Measurements from ENCODE around the gene NLRP6.
"Not testable (repeated sequence)": the region's sequence is repeated elsewhere in the genome, so short reads cannot be mapped to it uniquely, and the experiment has no call there.

Gene NLRP6

DNA sequence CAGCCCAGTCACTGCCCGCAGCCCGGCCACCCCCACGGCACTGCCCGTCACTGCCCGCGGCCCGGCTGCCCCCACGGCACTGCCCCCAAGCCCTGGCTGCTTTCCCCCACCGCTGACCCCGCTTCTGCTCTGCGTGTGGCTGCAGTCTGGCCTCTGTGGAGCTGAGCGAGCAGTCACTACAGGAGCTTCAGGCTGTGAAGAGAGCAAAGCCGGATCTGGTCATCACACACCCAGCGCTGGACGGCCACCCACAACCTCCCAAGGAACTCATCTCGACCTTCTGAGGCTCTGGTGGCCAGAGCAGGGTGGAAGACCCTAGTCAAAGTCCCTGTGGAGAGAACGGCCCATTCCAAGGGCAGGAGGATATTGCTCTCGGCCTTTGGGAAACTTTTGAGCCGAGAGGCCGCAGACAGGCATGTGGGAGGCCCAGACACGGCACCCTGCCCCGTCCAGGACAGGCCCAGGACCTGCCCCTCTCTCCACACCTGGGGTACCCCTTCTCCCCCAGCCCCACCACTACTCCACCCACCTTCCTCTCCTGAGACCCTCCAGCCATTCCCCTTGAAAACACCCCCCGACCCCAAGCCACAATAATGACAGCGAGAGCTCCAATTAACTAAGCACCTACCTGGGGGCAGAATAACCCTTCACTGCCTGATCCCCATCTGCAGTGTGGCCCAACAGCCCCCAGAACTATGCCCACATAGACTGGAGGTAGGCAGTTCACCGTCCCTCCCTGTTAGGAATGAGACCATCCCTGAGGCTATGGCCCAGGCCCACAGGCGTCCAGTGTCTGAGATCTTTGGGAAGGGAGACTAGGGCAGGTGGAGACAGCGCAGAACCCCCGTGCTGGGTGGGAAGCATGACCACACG, 7.0 kb downstream of the NLRP6 start:
- TF ChIP-seq, protein P1, sequence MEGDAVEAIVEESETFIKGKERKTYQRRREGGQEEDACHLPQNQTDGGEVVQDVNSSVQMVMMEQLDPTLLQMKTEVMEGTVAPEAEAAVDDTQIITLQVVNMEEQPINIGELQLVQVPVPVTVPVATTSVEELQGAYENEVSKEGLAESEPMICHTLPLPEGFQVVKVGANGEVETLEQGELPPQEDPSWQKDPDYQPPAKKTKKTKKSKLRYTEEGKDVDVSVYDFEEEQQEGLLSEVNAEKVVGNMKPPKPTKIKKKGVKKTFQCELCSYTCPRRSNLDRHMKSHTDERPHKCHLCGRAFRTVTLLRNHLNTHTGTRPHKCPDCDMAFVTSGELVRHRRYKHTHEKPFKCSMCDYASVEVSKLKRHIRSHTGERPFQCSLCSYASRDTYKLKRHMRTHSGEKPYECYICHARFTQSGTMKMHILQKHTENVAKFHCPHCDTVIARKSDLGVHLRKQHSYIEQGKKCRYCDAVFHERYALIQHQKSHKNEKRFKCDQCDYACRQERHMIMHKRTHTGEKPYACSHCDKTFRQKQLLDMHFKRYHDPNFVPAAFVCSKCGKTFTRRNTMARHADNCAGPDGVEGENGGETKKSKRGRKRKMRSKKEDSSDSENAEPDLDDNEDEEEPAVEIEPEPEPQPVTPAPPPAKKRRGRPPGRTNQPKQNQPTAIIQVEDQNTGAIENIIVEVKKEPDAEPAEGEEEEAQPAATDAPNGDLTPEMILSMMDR (IDR thresholded peaks at IDR 0.05; ENCODE audit: poor library complexity, severe bottlenecking), result no peak
- H3K36me3 ChIP-seq (ENCODE audit: low read depth), result no peaks in the 10 kb centered on the region
- no peak overlapping the region for H3K27ac ChIP-seq (ENCODE audit: poor library complexity, severe bottlenecking)
- H3K27me3 ChIP-seq (ENCODE audit: insufficient read depth, poor library complexity, severe bottlenecking), result peaks cover 36% of the 10 kb centered on the region
- no peaks in the 10 kb centered on the region for H3K4me1 ChIP-seq (ENCODE audit: insufficient read depth, poor library complexity, severe bottlenecking)
- no peak for DNase-seq (ENCODE audit: low spot score)
- ATAC-seq (ENCODE audit: low read depth), result no peak
- H3K9me3 ChIP-seq (ENCODE audit: severe bottlenecking), result no peaks in the 10 kb centered on the region
- no peak overlapping the region for H3K4me3 ChIP-seq (ENCODE audit: severe bottlenecking)

DNA sequence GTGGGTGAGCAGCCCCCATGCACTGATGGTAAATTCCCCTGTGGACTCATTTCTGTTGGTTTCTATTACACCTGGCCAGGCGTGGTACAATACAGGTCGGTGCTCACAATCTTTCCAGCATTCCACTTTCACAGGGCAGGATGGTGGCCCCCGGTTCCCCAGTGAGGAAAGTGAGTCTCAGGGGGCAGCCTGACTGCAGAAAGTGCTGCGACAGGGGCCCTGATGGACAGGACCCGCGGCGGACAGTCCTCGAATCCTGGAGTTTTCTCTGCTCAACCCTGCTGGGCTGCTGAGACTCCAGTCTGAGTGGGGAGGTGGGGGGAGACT, 7.7 kb downstream of the NLRP6 start:
- Histone ChIP-seq H3K4me1 (ENCODE audit: insufficient read depth, poor library complexity, severe bottlenecking) (no peaks in the 10 kb centered on the region), H3K27ac (ENCODE audit: poor library complexity, severe bottlenecking) (no peak overlapping the region), H3K9me3 (ENCODE audit: severe bottlenecking) (no peaks in the 10 kb centered on the region), H3K27me3 (ENCODE audit: insufficient read depth, poor library complexity, severe bottlenecking) (peaks cover 30% of the 10 kb centered on the region), H3K36me3 (ENCODE audit: low read depth) (no peaks in the 10 kb centered on the region), H3K4me3 (ENCODE audit: severe bottlenecking) (no peak overlapping the region)
- ATAC-seq (ENCODE audit: low read depth), result no peak
- TF ChIP-seq, protein P1 (IDR thresholded peaks at IDR 0.05; ENCODE audit: poor library complexity, severe bottlenecking), result no peak
- DNase-seq (ENCODE audit: low spot score), result no peak

DNA sequence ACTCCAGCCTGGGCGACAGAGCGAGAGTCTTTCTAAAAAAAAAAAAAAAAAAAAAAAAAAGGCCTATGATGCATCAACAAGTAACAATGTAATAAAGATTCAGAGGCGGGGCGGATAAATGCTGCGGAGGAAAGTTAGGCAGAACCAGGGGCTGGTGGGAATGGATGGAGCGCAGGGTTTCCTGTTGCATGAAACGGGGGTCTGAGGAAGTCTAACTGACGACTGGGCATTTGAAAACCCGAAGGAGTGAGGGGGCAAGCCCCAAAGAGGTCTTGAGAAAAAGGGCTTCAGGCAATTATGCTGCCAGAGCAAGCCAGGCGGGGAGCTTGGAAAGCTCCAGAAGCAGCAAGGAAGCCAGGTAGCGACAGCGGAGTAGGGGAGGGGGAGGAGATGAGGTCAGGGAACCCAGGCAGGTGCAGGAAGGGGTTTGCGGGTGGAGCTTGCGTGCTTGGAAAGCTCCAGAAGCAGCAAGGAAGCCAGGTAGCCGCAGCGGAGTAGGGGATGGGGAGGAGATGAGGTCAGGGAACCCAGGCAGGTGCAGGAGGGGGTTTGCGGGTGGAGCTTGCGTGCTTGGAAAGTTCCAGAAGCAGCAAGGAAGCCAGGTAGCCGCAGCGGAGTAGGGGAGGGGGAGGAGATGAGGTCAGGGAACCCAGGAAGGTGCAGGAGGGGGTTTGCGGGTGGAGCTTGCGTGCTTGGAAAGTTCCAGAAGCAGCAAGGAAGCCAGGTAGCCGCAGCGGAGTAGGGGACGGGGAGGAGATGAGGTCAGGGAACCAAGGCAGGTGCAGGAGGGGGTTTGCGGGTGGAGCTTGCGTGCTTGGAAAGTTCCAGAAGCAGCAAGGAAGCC, 9.0 kb downstream of the NLRP6 start:
- H3K4me1 ChIP-seq (ENCODE audit: insufficient read depth, poor library complexity, severe bottlenecking); ATAC-seq (ENCODE audit: low read depth); H3K4me3 ChIP-seq (ENCODE audit: severe bottlenecking); H3K27ac ChIP-seq (ENCODE audit: poor library complexity, severe bottlenecking); H3K9me3 ChIP-seq (ENCODE audit: severe bottlenecking); DNase-seq (ENCODE audit: low spot score); H3K36me3 ChIP-seq (ENCODE audit: low read depth): not testable (repeated sequence)
- peaks cover 16% of the 10 kb centered on the region for H3K27me3 ChIP-seq (ENCODE audit: insufficient read depth, poor library complexity, severe bottlenecking)

DNA sequence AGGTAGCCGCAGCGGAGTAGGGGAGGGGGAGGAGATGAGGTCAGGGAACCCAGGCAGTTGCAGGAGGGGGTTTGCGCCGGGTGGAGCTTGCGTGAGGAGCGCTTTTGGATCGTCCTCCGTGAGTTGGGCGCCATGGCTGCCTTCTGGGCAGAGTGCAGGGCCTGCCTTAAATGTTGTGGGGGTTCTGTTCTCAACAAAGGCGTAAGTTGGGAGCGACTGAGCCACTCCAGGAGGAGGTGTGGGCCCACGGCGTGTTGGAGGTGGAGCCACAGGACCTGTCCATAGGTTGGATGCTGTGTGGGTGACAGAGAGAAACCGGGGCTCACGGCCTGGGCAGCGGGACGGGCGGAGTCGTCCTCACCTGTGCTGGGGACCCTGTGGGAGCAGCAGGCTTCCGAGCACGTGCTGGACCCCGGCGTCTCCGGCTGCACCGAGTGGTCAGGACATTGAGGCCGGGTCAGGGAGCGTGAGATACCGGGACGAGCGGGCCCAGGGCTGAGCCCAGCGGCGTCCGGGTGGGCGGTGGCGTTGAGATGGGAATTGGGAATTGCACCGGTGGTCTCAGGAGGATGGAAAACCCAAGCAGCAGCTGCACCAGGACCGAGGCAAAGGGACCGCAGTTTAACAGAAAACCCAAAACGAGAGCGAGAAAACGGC, 9.7 kb downstream of the NLRP6 start:
- no peaks in the 10 kb centered on the region for H3K4me1 ChIP-seq (ENCODE audit: insufficient read depth, poor library complexity, severe bottlenecking)
- H3K4me3 ChIP-seq (ENCODE audit: severe bottlenecking), result peak overlapping the region; percentile 79
- peaks cover 9% of the 10 kb centered on the region for H3K27me3 ChIP-seq (ENCODE audit: insufficient read depth, poor library complexity, severe bottlenecking)
- H3K9me3 ChIP-seq (ENCODE audit: severe bottlenecking), result no peaks in the 10 kb centered on the region
- TF ChIP-seq, protein P1 (IDR thresholded peaks at IDR 0.05; ENCODE audit: poor library complexity, severe bottlenecking), result no peak
- H3K36me3 ChIP-seq (ENCODE audit: low read depth), result no peaks in the 10 kb centered on the region
- ATAC-seq (ENCODE audit: low read depth) (peak; percentile 24; the same call in 2 of the 3 replicates), DNase-seq (ENCODE audit: low spot score) (peak; percentile 60)
- no peak overlapping the region for H3K27ac ChIP-seq (ENCODE audit: poor library complexity, severe bottlenecking)

Data from RWPE2 (cell line).